ENCODE measurements around the gene SELENOM. TPM values are rescaled to one million over a fixed set of nuclear protein-coding genes. Genes with fewer than 3 reads are reported as not detected.

SELENOM gene
- total RNA-seq, 1 experiment from 2014 or later, result 16.3 TPM

DNA sequence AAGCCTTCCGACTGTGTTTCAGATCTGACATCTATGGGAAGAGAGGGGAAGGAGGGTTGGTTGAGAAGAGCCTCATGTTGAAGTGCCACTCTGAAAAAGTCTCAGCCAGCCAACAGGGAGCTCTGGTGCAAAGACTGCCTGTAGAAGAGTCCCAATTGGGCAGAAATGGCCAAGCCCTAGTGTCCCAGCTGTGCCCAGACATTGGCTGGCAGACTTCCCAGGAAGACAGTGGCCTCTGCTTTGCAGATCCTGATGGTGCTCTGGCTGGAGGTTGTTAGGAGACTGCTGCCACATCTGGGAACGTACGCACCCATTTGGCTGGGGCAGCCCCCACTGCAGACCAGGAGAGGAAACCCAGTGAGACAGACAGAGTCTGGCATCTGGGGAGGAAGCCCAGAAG is 36.2 kb upstream of the SELENOM start (continued):
- TF ChIP-seq, protein P1, sequence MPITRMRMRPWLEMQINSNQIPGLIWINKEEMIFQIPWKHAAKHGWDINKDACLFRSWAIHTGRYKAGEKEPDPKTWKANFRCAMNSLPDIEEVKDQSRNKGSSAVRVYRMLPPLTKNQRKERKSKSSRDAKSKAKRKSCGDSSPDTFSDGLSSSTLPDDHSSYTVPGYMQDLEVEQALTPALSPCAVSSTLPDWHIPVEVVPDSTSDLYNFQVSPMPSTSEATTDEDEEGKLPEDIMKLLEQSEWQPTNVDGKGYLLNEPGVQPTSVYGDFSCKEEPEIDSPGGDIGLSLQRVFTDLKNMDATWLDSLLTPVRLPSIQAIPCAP (CRISPR knock-in tag; IDR thresholded peaks at IDR 0.05), result no peak
- TF ChIP-seq NFYB (CRISPR knock-in tag; conservative IDR thresholded peaks at IDR 0.05; ENCODE audit: low read depth) (no peak), TCF7 (CRISPR knock-in tag; IDR thresholded peaks at IDR 0.05; ENCODE audit: low read depth) (no peak)

DNA sequence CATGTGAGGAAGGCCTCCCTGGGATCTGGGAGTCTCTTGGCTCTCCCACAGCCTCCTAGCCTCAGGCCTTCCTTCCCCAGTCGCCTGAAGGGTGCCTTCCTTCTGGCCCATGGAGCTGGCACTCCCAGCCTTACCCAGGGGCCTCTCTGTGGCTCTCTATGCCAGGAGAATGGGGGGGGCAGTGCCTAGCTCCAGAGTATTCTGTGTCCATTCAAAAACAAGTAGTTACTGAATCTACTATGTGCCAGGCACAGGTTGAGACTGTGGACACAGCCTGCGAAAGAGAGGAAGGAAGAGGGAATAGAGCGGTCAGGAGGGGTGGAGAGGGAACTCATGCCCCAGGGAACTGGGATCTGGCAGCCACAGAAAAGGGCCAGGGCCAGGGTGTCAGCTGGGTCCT is 35.7 kb upstream of the SELENOM start:
- Mint-ChIP-seq H3K4me3 (no peak overlapping the region), H3K9me3 (peaks cover 27% of the 10 kb centered on the region), H3K4me1 (peaks cover 22% of the 10 kb centered on the region), H3K36me3 (peaks cover 3% of the 10 kb centered on the region; the same call in 1 of the 2 replicates), H3K27ac (no peak overlapping the region), H3K27me3 (ENCODE audit: low read depth) (peaks cover 14% of the 10 kb centered on the region)
- no peak for TF ChIP-seq ZNF416 (CRISPR knock-in tag; IDR thresholded peaks at IDR 0.05)
- TF ChIP-seq NFYB (CRISPR knock-in tag; conservative IDR thresholded peaks at IDR 0.05; ENCODE audit: low read depth), result no peak
- TF ChIP-seq NR2C2 (CRISPR knock-in tag; IDR thresholded peaks at IDR 0.05), result no peak
- TF ChIP-seq MYBL2 (CRISPR knock-in tag; IDR thresholded peaks at IDR 0.05), result no peak
- no peak for TF ChIP-seq ZNF423 (CRISPR knock-in tag; IDR thresholded peaks at IDR 0.05)
- no peak for TF ChIP-seq SMAD3 (CRISPR knock-in tag; IDR thresholded peaks at IDR 0.05; ENCODE audit: borderline replicate concordance)
- TF ChIP-seq ZNF281 (CRISPR knock-in tag; IDR thresholded peaks at IDR 0.05), result no peak
- TF ChIP-seq, protein P1 (CRISPR knock-in tag; IDR thresholded peaks at IDR 0.05), result no peak
- no peak for TF ChIP-seq IRF2 (CRISPR knock-in tag; IDR thresholded peaks at IDR 0.05; ENCODE audit: borderline replicate concordance, low read depth)
- TF ChIP-seq, protein P2, sequence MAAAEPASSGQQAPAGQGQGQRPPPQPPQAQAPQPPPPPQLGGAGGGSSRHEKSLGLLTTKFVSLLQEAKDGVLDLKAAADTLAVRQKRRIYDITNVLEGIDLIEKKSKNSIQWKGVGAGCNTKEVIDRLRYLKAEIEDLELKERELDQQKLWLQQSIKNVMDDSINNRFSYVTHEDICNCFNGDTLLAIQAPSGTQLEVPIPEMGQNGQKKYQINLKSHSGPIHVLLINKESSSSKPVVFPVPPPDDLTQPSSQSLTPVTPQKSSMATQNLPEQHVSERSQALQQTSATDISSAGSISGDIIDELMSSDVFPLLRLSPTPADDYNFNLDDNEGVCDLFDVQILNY (CRISPR knock-in tag; IDR thresholded peaks at IDR 0.05), result no peak
- TF ChIP-seq ZNF317 (CRISPR knock-in tag; IDR thresholded peaks at IDR 0.05; ENCODE audit: borderline replicate concordance, low read depth), result no peak
- no peak for TF ChIP-seq SMAD4 (CRISPR knock-in tag; IDR thresholded peaks at IDR 0.05)
- TF ChIP-seq ZNF671 (CRISPR knock-in tag; IDR thresholded peaks at IDR 0.05), result no peak
- TF ChIP-seq, protein P3, sequence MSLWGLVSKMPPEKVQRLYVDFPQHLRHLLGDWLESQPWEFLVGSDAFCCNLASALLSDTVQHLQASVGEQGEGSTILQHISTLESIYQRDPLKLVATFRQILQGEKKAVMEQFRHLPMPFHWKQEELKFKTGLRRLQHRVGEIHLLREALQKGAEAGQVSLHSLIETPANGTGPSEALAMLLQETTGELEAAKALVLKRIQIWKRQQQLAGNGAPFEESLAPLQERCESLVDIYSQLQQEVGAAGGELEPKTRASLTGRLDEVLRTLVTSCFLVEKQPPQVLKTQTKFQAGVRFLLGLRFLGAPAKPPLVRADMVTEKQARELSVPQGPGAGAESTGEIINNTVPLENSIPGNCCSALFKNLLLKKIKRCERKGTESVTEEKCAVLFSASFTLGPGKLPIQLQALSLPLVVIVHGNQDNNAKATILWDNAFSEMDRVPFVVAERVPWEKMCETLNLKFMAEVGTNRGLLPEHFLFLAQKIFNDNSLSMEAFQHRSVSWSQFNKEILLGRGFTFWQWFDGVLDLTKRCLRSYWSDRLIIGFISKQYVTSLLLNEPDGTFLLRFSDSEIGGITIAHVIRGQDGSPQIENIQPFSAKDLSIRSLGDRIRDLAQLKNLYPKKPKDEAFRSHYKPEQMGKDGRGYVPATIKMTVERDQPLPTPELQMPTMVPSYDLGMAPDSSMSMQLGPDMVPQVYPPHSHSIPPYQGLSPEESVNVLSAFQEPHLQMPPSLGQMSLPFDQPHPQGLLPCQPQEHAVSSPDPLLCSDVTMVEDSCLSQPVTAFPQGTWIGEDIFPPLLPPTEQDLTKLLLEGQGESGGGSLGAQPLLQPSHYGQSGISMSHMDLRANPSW (CRISPR knock-in tag; conservative IDR thresholded peaks at IDR 0.05; ENCODE audit: low read depth), result no peak
- no peak for TF ChIP-seq GABPB1 (CRISPR knock-in tag; IDR thresholded peaks at IDR 0.05)
- TF ChIP-seq, protein P4, sequence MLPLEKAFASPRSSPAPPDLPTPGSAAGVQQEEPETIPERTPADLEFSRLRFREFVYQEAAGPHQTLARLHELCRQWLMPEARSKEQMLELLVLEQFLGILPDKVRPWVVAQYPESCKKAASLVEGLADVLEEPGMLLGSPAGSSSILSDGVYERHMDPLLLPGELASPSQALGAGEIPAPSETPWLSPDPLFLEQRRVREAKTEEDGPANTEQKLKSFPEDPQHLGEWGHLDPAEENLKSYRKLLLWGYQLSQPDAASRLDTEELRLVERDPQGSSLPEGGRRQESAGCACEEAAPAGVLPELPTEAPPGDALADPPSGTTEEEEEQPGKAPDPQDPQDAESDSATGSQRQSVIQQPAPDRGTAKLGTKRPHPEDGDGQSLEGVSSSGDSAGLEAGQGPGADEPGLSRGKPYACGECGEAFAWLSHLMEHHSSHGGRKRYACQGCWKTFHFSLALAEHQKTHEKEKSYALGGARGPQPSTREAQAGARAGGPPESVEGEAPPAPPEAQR (CRISPR knock-in tag; IDR thresholded peaks at IDR 0.05), result no peak
- ChIA-PET POLR2A (no interaction called here), CTCF (interaction anchor here (7.3 kb wide), 1 partner anchor 34 kb away, joined by 73 read pairs; the partner anchor contains the start of gene SELENOM)
- DNase-seq (ENCODE audit: low spot score), result no peak
- no peak for ATAC-seq
